ENCODE data around the gene CLDN9.

DNA sequence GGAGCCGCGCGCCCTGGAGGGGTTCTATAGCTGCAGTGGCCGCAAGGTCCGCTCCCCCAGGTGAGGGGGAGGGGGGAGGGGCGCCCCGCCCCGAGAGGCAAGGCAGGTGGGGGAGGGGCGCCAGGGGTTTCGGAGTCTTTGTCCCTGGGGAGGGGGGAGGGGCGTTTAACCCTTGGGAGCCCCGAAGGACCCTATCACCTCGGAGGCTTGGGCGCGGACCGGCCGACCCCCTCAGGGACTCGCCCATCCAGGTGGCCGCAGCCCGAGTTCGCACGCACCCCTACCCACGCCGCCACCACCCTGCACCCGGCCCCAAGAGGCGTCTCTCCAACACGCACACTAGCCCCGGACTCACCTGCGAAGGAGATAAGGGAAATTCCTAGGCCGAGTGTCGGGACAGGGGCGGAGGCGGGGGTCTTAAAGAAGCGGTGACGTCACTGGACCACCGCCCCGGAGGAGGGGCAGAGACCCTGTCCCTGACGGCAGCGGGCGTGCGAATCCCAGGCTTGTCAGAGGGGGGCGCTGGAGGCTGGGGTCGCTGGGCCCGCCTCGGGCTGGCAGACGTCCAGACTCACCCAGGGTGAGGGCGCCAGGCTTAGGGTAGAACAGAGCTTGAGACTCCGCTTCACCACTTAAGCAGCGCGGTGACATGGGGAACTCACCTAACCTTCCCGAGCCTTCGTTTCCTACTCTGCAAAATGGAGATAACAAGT, 5.2 kb downstream of the CLDN9 start, which contains the start of gene CLDN6:
- TF ChIP-seq EP300 (conservative IDR thresholded peaks at IDR 0.05; ENCODE audit: poor library complexity, severe bottlenecking): no peak
- no peak for TF ChIP-seq POLR2AphosphoS5 (IDR thresholded peaks at IDR 0.05)

All from neural cell (in vitro differentiated cells).